B cell (primary cell): Measurements from ENCODE around the gene BEAN1.

Source experiments
- EZH2 ChIP-seq: IDR thresholded peaks from 2 replicates; pipeline ENCODE4 v1.6.1; 2012; ENCODE audit warnings: borderline replicate concordance, low read depth, mild to moderate bottlenecking, moderate library complexity, low read length; ENCODE audit not compliant: insufficient read depth, poor library complexity, severe bottlenecking
- TF ChIP-seq, protein P1 (sequence below): fragments of 200-600 bp; IDR thresholded peaks from one replicate; pipeline ENCODE4 v1.8.0; 2022; ENCODE audit warnings: antibody characterized with exemption, mild to moderate bottlenecking

- TF ChIP-seq, protein P1, sequence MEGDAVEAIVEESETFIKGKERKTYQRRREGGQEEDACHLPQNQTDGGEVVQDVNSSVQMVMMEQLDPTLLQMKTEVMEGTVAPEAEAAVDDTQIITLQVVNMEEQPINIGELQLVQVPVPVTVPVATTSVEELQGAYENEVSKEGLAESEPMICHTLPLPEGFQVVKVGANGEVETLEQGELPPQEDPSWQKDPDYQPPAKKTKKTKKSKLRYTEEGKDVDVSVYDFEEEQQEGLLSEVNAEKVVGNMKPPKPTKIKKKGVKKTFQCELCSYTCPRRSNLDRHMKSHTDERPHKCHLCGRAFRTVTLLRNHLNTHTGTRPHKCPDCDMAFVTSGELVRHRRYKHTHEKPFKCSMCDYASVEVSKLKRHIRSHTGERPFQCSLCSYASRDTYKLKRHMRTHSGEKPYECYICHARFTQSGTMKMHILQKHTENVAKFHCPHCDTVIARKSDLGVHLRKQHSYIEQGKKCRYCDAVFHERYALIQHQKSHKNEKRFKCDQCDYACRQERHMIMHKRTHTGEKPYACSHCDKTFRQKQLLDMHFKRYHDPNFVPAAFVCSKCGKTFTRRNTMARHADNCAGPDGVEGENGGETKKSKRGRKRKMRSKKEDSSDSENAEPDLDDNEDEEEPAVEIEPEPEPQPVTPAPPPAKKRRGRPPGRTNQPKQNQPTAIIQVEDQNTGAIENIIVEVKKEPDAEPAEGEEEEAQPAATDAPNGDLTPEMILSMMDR, result no peak
- no peak for TF ChIP-seq EZH2
These were observed 12.2 kb upstream of the BEAN1 start for GRCh38 chr16:66414891-66415290.
